ENCODE results near the gene TFE3. TPM values are rescaled to one million over a fixed set of nuclear protein-coding genes. Genes with fewer than 3 reads are reported as not detected.

Gene TFE3
- total and polyA plus RNA-seq, 8 donors: 13.0 to 42.2 (median 27.6) TPM

DNA sequence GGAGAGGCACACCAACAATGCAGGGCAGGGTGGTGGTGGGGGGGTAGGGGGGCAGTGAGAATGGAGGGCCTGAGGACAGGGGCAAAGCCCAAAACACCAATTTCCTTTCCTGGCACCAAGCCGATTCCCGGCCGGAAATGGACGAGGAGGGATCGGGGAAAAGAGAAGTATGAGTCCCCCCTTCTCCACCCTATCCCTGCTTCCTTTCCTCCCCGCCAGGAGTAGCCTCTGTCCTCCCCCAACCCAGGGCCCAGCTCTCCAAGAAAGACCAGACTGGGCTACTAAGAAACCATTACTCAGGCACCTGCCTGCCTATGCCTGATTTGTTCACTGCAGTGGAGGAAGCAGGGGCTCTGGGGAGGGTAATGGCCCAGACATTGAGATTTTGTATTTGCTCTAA, 16.0 kb upstream of the TFE3 start:
- Histone ChIP-seq H3K27me3 (peaks cover 0 to 5% (median 0%) of the 10 kb centered on the region in 3 donors), H3K9me3 (no peaks in the 10 kb centered on the region), H3K36me3 (peaks cover 0 to 26% (median 21%) of the 10 kb centered on the region in 4 donors), H3K4me3 (peak overlapping the region; percentile 34 to 52 (median 40)), H3K4me1 (peaks cover 0 to 5% (median 0%) of the 10 kb centered on the region in 4 donors), H3K27ac (peak overlapping the region; percentile 68 to 84 (median 77))
- 11 to 81% (median 39%) methylated on average over 3 to 6 of the region's 6 CpGs for WGBS, 5 donors
- DNase-seq: no peak
- intact Hi-C loops (cut with DNase I; ENCODE audit: low total_unique reads): no loop called here
- TF ChIP-seq POLR2A (IDR thresholded peaks at IDR 0.05): no peak
- TF ChIP-seq EP300 (IDR thresholded peaks at IDR 0.05): no peak
- TF ChIP-seq, protein P1, sequence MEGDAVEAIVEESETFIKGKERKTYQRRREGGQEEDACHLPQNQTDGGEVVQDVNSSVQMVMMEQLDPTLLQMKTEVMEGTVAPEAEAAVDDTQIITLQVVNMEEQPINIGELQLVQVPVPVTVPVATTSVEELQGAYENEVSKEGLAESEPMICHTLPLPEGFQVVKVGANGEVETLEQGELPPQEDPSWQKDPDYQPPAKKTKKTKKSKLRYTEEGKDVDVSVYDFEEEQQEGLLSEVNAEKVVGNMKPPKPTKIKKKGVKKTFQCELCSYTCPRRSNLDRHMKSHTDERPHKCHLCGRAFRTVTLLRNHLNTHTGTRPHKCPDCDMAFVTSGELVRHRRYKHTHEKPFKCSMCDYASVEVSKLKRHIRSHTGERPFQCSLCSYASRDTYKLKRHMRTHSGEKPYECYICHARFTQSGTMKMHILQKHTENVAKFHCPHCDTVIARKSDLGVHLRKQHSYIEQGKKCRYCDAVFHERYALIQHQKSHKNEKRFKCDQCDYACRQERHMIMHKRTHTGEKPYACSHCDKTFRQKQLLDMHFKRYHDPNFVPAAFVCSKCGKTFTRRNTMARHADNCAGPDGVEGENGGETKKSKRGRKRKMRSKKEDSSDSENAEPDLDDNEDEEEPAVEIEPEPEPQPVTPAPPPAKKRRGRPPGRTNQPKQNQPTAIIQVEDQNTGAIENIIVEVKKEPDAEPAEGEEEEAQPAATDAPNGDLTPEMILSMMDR (IDR thresholded peaks at IDR 0.05): no peak
- no peak for TF ChIP-seq POLR2AphosphoS5 (IDR thresholded peaks at IDR 0.05)

DNA sequence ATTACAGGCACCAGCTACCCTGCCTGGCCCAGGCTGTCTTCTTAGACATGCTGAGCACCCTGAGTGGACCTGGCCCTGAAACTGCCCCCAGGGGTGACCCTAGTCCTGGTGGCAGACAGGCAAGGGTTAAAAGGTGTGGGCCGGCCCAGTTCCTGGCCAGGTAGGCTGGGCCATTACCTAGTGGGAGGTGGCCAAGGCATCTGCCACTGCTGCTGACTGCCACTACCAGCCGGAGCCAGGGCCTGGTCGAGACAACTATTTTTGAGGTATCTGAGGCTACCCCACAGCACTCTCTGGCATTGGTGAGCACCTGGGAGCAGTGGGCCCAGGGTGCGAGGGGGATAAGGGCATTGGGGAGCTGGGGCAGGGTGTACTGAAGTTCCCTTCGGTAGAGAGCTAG, 15.6 kb upstream of the TFE3 start, which contains the start of gene CCDC120:
Gene CCDC120 (plus strand): TSS at position 206 of the 400 bp plus-strand sequence. CDS start 3,043 bp downstream, outside the sequence.
- peaks cover 0 to 5% (median 0%) of the 10 kb centered on the region in 4 donors for H3K4me1 ChIP-seq
- 15 to 49% (median 45%) methylated on average over 3 to 5 of the region's 5 CpGs for WGBS, 5 donors
- no peaks in the 10 kb centered on the region for H3K9me3 ChIP-seq
- H3K27me3 ChIP-seq: peaks cover 0 to 5% (median 0%) of the 10 kb centered on the region in 3 donors
- H3K36me3 ChIP-seq: peaks cover 0 to 22% (median 17%) of the 10 kb centered on the region in 4 donors
- peak; percentile 60 to 74 for DNase-seq
- intact Hi-C loops (cut with DNase I; ENCODE audit: low total_unique reads): no loop called here
- peak within 1 kb of the TSS; percentile 68 to 84 (median 77) for H3K27ac ChIP-seq
- H3K4me3 ChIP-seq: peak within 1 kb of the TSS; percentile 34 to 52 (median 40)
- TF ChIP-seq POLR2AphosphoS5 (IDR thresholded peaks at IDR 0.05) (peak in 2 of 3 donors; percentile 17 to 48), EP300 (IDR thresholded peaks at IDR 0.05) (no peak)
- TF ChIP-seq, protein P1 (IDR thresholded peaks at IDR 0.05): no peak

DNA sequence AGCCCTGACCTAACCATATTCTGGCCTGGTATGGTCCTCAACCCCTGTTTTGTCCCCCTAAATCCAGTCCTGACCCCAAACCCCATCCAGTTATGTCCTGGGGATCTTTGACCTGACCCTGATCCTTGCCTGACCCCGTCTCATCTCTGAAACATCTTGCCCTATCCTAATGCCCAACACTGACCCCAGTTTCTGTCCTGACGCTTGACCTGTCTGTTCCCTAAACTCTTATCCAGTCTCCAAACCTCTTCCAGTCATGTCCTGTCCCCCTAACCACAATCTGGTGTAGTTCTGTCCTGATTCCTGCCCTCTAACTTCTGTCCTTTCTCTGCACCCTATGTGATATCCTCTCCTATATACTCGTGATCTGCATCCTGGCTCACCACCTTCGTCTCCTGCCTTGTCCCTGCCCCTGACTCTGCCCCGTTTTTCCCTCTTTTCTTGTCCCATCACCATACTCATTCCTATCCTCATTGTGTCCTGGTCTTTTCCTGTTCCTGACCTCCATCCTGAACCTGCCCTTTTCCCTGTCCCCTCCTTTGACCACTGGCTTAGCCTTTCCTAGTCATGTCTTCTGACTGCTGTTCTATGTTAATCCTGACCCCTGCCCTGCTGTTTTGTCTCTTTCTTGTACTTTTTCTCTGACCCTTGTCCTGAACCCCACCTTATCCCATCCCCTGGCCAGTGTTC, 11.1 kb upstream of the TFE3 start:
- Histone ChIP-seq H3K27me3 (peaks cover 0 to 5% (median 0%) of the 10 kb centered on the region in 3 donors), H3K4me1 (peaks cover 0 to 5% (median 0%) of the 10 kb centered on the region in 4 donors), H3K36me3 (no peaks in the 10 kb centered on the region), H3K9me3 (peaks cover 0 to 5% (median 0%) of the 10 kb centered on the region in 4 donors), H3K27ac (peak overlapping the region; percentile 75 to 88 (median 84)), H3K4me3 (peak overlapping the region; percentile 48 to 62 (median 58))
- TF ChIP-seq, protein P1 (IDR thresholded peaks at IDR 0.05): no peak
- TF ChIP-seq EP300 (IDR thresholded peaks at IDR 0.05): no peak
- 79 to 92% (median 86%) methylated on average over 5 of the region's 5 CpGs for WGBS, 5 donors
- no peak for DNase-seq
- intact Hi-C loops (cut with DNase I; ENCODE audit: low total_unique reads): no loop called here

DNA sequence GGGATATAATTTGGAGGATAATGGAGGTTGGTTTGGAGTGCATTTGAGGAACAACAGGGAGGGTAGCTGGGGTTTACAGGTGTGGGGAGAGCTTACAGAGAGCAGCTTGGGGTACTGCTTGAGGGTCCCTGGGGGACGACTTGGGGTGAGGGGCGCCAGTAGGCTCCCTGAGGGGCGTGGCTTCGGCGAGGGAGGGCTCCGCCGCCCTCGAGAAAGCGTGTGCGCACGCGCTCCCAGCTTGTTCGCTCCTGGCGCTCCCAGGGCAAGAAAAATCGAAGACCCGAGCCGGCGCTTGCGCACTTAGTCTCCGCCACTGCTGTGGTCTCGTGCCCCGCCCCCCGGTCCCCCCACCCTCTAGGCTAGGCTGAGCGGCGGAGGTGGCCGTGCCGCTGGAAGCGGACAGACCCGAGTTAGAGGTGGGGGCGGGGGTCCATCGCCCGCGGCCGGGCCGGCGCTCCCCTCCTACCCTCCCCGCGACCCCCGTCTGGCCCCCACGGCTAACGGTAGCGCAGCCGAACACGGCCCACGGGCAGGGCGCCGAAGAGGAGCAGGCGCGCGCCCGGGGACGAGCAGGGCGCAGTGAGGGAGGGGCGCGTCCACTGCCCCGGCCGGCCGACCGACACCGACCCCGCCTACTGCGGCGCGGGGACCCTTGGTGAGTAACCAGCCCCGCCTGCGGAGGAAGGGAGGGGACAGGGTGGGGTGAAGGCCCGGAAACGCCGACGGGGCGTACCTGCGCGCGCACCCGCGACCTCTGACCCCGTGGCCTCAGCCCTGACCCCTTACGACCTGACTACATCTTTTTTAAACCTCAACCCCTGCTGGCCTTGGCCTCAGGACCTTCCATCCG, 10.3 kb upstream of the TFE3 start:
- Histone ChIP-seq H3K27ac (peak overlapping the region; percentile 75 to 88 (median 84)), H3K27me3 (no peaks in the 10 kb centered on the region), H3K9me3 (peaks cover 0 to 5% (median 0%) of the 10 kb centered on the region in 4 donors), H3K4me1 (peaks cover 0 to 5% (median 0%) of the 10 kb centered on the region in 4 donors), H3K4me3 (peak overlapping the region; percentile 48 to 62 (median 58)), H3K36me3 (no peaks in the 10 kb centered on the region)
- TF ChIP-seq POLR2A (IDR thresholded peaks at IDR 0.05) (no peak), POLR2AphosphoS5 (IDR thresholded peaks at IDR 0.05) (peak in 1 of 3 donors; percentile 19)
- intact Hi-C loops (cut with DNase I; ENCODE audit: low total_unique reads): no loop called here
- 1 to 30% (median 13%) methylated on average over 10 to 71 of the region's 79 CpGs for WGBS, 5 donors
- peak; percentile 62 to 90 for DNase-seq
